HG03558 (cell line): ENCODE data around the gene TECPR2.

ENCODE experiments used
- ATAC-seq: cut with Tn5 transposase; IDR thresholded peaks from one replicate; pipeline ENCODE4 v1.9.1; 2021; ENCODE audit warnings: moderate number of reproducible peaks; ENCODE audit not compliant: unreplicated experiment; ENCODE audit errors: extremely low read depth

TECPR2 gene

GRCh38 chr14:102373110-102373509 is 10.4 kb downstream of the TECPR2 start:
- no peak for ATAC-seq

GRCh38 chr14:102374264-102374663 is 11.5 kb downstream of the TECPR2 start:
- no peak for ATAC-seq

GRCh38 chr14:102375119-102375518 is 12.4 kb downstream of the TECPR2 start:
- ATAC-seq: no peak

GRCh38 chr14:102377696-102378095 is 15.0 kb downstream of the TECPR2 start:
- ATAC-seq: no peak

GRCh38 chr14:102378830-102379229 is 16.1 kb downstream of the TECPR2 start:
- no peak for ATAC-seq

GRCh38 chr14:102387086-102387485 is 24.3 kb downstream of the TECPR2 start:
- no peak for ATAC-seq

- no peak for ATAC-seq
Observed at GRCh38 chr14:102389246-102389645, 26.5 kb downstream of the TECPR2 start.

- ATAC-seq: no peak
Observed at GRCh38 chr14:102390064-102390855, 27.5 kb downstream of the TECPR2 start.

- ATAC-seq: no peak
Observed at GRCh38 chr14:102392506-102392905, 29.8 kb downstream of the TECPR2 start.

- ATAC-seq: no peak
Observed at GRCh38 chr14:102394717-102395375, 32.1 kb downstream of the TECPR2 start.

- ATAC-seq: no peak
Observed at GRCh38 chr14:102396521-102396920, 33.8 kb downstream of the TECPR2 start.

- no peak for ATAC-seq
Observed at GRCh38 chr14:102403028-102403427, 40.3 kb downstream of the TECPR2 start.

GRCh38 chr14:102407258-102407657 is 44.5 kb downstream of the TECPR2 start:
- no peak for ATAC-seq

GRCh38 chr14:102408724-102409123 is 46.0 kb downstream of the TECPR2 start:
- no peak for ATAC-seq

GRCh38 chr14:102415671-102416070 is 52.9 kb downstream of the TECPR2 start:
- ATAC-seq: no peak

- ATAC-seq: no peak
Observed at GRCh38 chr14:102417001-102417431, 54.3 kb downstream of the TECPR2 start.

GRCh38 chr14:102417646-102418045 is 54.9 kb downstream of the TECPR2 start:
- ATAC-seq: no peak

- no peak for ATAC-seq
Observed at GRCh38 chr14:102418169-102418852, 55.6 kb downstream of the TECPR2 start.

- no peak for ATAC-seq
Observed at GRCh38 chr14:102418853-102419240, 56.1 kb downstream of the TECPR2 start.

GRCh38 chr14:102419276-102419675 is 56.5 kb downstream of the TECPR2 start:
- ATAC-seq: no peak

- no peak for ATAC-seq
Observed at GRCh38 chr14:102419716-102420115, 57.0 kb downstream of the TECPR2 start.
